IMR-90 (cell line): ENCODE data around the gene ADGRG1. TPM values are rescaled to one million over a fixed set of nuclear protein-coding genes. Genes with fewer than 3 reads are reported as not detected.

Experiments
- ATAC-seq: fragments of 200-7000 bp; cut with Tn5 transposase; 2 replicates; pipeline ENCODE4 v1.9.1; 2020; ENCODE audit warnings: low read depth, mild to moderate bottlenecking, moderate library complexity
- BruUV-seq: library from RNA; stranded (reverse); fragments of 400-500 nt; replicated peaks from 2 replicates; lab custom pipeline; 2021; lab: Mats Ljungman, UMichigan
- CTCF ChIA-PET: fragments of 300-600 bp; formaldehyde crosslinking; extraction: SDS; loops from one replicate; lab custom pipeline; 2021; ENCODE audit warnings: antibody characterized with exemption; lab: Yijun Ruan, JAX
- POLR2A ChIA-PET: fragments of 300-600 bp; sonication (Branson Sonifier 250); formaldehyde crosslinking; loops from one replicate; lab custom pipeline; 2022; ENCODE audit warnings: antibody characterized with exemption; ENCODE audit not compliant: unreplicated experiment; lab: Charles Lee
- DNase-seq: peaks from one replicate; pipeline ENCODE4 v3.0.0; 2013
- H2AFZ ChIP-seq: replicated peaks from 2 replicates; pipeline ENCODE3; 2013; ENCODE audit warnings: low read length, mild to moderate bottlenecking; ENCODE audit not compliant: poor library complexity
- H2AK5ac ChIP-seq: 2 replicates; pipeline ENCODE4 v1.6.1; 2013; ENCODE audit warnings: low read depth, low read length, inconsistent platforms
- H2AK9ac ChIP-seq: replicated peaks from 2 replicates; pipeline ENCODE3; 2013; ENCODE audit warnings: mild to moderate bottlenecking, low read depth, low read length, moderate library complexity; ENCODE audit not compliant: poor library complexity
- H2BK120ac ChIP-seq: 2 replicates; pipeline ENCODE4 v1.6.1; 2013; ENCODE audit warnings: low read depth, low read length, inconsistent platforms
- H2BK15ac ChIP-seq: 3 replicates; pipeline ENCODE4 v1.6.1; 2013; ENCODE audit warnings: low read depth, low read length, inconsistent platforms
- H2BK20ac ChIP-seq: 2 replicates; pipeline ENCODE4 v1.6.1; 2013; ENCODE audit warnings: low read depth, mild to moderate bottlenecking, inconsistent platforms, low read length, moderate library complexity
- H2BK5ac ChIP-seq: 2 replicates; pipeline ENCODE4 v1.6.1; 2013; ENCODE audit warnings: mild to moderate bottlenecking, low read depth, low read length, inconsistent platforms; ENCODE audit not compliant: poor library complexity, severe bottlenecking
- H3K14ac ChIP-seq: replicated peaks from 2 replicates; pipeline ENCODE4 v1.6.1; 2013; ENCODE audit warnings: low read depth, low read length, inconsistent platforms
- H3K18ac ChIP-seq: 2 replicates; pipeline ENCODE4 v1.6.1; 2013; ENCODE audit warnings: low read depth, low read length, control low read depth
- H3K23ac ChIP-seq: 2 replicates; pipeline ENCODE4 v1.6.1; 2013; ENCODE audit warnings: low read depth, low read length, inconsistent platforms
- H3K27ac ChIP-seq: 2 replicates; pipeline ENCODE4 v1.5.1; 2013; ENCODE audit warnings: mild to moderate bottlenecking, control low read depth, low read length; ENCODE audit not compliant: insufficient read depth
- H3K27me3 ChIP-seq: 2 replicates; pipeline ENCODE4 v1.6.1; 2013; ENCODE audit warnings: low read length; ENCODE audit not compliant: control insufficient read depth, insufficient read depth
- H3K36me3 ChIP-seq: 2 replicates; pipeline ENCODE4 v1.6.1; 2013; ENCODE audit warnings: low read length, mixed read lengths; ENCODE audit not compliant: control insufficient read depth, insufficient read depth
- H3K4ac ChIP-seq: 2 replicates; pipeline ENCODE4 v1.6.1; 2013; ENCODE audit warnings: low read depth, low read length, inconsistent platforms
- H3K4me1 ChIP-seq: 2 replicates; pipeline ENCODE4 v1.6.1; 2013; ENCODE audit warnings: low read length, mixed read lengths; ENCODE audit not compliant: control insufficient read depth, insufficient read depth
- H3K4me2 ChIP-seq: 2 replicates; pipeline ENCODE4 v1.6.1; 2013; ENCODE audit warnings: low read depth, mild to moderate bottlenecking, control low read depth, low read length, moderate library complexity
- H3K4me3 ChIP-seq: 2 replicates; pipeline ENCODE4 v1.5.1; 2013; ENCODE audit warnings: low read depth, mild to moderate bottlenecking, control low read depth, low read length, moderate library complexity; ENCODE audit not compliant: insufficient read depth
- H3K56ac ChIP-seq: 2 replicates; pipeline ENCODE4 v1.6.1; 2013; ENCODE audit warnings: low read length, inconsistent platforms; ENCODE audit not compliant: insufficient read depth; ENCODE audit errors: extremely low read depth
- H3K79me1 ChIP-seq, 2 experiments: 2 replicates each; pipeline ENCODE4 v1.6.1; 2013; ENCODE audit warnings: low read length in 2 of 2, inconsistent platforms in 1 of 2, low read depth in 1 of 2
- H3K9ac ChIP-seq: 2 replicates; pipeline ENCODE4 v1.6.1; 2013; ENCODE audit warnings: low read depth, low read length, control low read depth
- H3K9me1 ChIP-seq: 2 replicates; pipeline ENCODE4 v1.6.1; 2013; ENCODE audit warnings: low read length, inconsistent platforms; ENCODE audit not compliant: insufficient read depth
- H3K9me3 ChIP-seq: 2 replicates; pipeline ENCODE4 v1.6.1; 2013; ENCODE audit warnings: low read length; ENCODE audit not compliant: control insufficient read depth, insufficient read depth
- H4K20me1 ChIP-seq: 2 replicates; pipeline ENCODE4 v1.6.1; 2013; ENCODE audit warnings: low read length, inconsistent platforms; ENCODE audit not compliant: insufficient read depth
- H4K5ac ChIP-seq: 2 replicates; pipeline ENCODE4 v1.6.1; 2013; ENCODE audit warnings: mild to moderate bottlenecking, low read depth, low read length, control low read depth
- H4K8ac ChIP-seq, 2 experiments: 2 replicates each; pipeline ENCODE4 v1.6.1; 2013; ENCODE audit warnings: low read depth in 2 of 2, low read length in 2 of 2, control low read depth in 1 of 2, inconsistent platforms in 1 of 2
- H4K91ac ChIP-seq: 2 replicates; pipeline ENCODE4 v1.6.1; 2013; ENCODE audit warnings: low read depth, low read length, inconsistent platforms; ENCODE audit not compliant: insufficient read depth
- CEBPB ChIP-seq: IDR thresholded peaks from 2 replicates; pipeline ENCODE4 v1.6.1; 2012; ENCODE audit warnings: low read depth, low read length, improper control_type of control experiment
- CTCF ChIP-seq: conservative IDR thresholded peaks from 2 replicates; pipeline ENCODE4 v1.5.1; 2012; ENCODE audit warnings: mild to moderate bottlenecking, low read depth, low read length, improper control_type of control experiment
- FOS ChIP-seq: fragments of 150-350 bp; IDR thresholded peaks from 2 replicates; pipeline ENCODE4 v1.6.1; 2016; ENCODE audit warnings: low read depth, low read length
- MAFK ChIP-seq: IDR thresholded peaks from 2 replicates; pipeline ENCODE4 v1.6.1; 2012; ENCODE audit warnings: low read depth, low read length, improper control_type of control experiment
- NFE2L2 ChIP-seq: fragments of 150-350 bp; IDR thresholded peaks from 2 replicates; pipeline ENCODE4 v1.6.1; 2016; ENCODE audit warnings: low read depth, mild to moderate bottlenecking, low read length
- RCOR1 ChIP-seq: IDR thresholded peaks from 2 replicates; pipeline ENCODE4 v1.6.1; 2012; ENCODE audit warnings: mild to moderate bottlenecking, low read length, improper control_type of control experiment; ENCODE audit not compliant: insufficient replicate concordance
- RFX5 ChIP-seq: IDR thresholded peaks from 2 replicates; pipeline ENCODE4 v1.8.0; 2012; ENCODE audit warnings: low read depth, mild to moderate bottlenecking, low read length, moderate library complexity
- SMC3 ChIP-seq: fragments of 150-350 bp; IDR thresholded peaks from 2 replicates; pipeline ENCODE4 v1.6.1; 2016; ENCODE audit warnings: low read depth, mild to moderate bottlenecking, antibody characterized with exemption, low read length, moderate library complexity
- USF2 ChIP-seq: fragments of 150-350 bp; IDR thresholded peaks from 2 replicates; pipeline ENCODE4 v1.6.1; 2017; ENCODE audit warnings: mild to moderate bottlenecking, antibody characterized with exemption, low read length, low read depth
- WGBS, 2 experiments: methylation state at CpG; one replicate each; pipeline versions ENCODE4 v1.1.5 to v1.1.7; 2013; ENCODE audit warnings: missing lambda C conversion rate in 2 of 2; ENCODE audit not compliant: insufficient read length in 1 of 2; ENCODE audit errors: extremely low coverage in 2 of 2; 5-methylcytosine and 5-hydroxymethylcytosine counted together
- dilution Hi-C: fragments of 300-500 bp; cut with HindIII; formaldehyde crosslinking; loops from one replicate; pipeline ENCODE4 v1.14.3; 2018; ENCODE audit warnings: low sequenced_read_pairs; ENCODE audit not compliant: unreplicated experiment
- in situ Hi-C: fragments of 300-500 bp; cut with MboI; formaldehyde crosslinking; loops from 3 replicates; pipeline ENCODE4 v1.14.3; 2019; ENCODE audit warnings: low sequenced_read_pairs, inconsistent platforms, mixed read lengths
- intact Hi-C: fragments of 100-400 bp; cut with micrococcal nuclease; formaldehyde crosslinking; loops from 2 replicates; pipeline ENCODE4 v1.10.0; 2022
- polyA plus RNA-seq, 3 experiments: library from polyadenylated mRNA; depleted of rRNA; stranded (reverse); fragments of >200 nt; gene quantifications; 2 replicates each; pipeline ENCODE4 v1.2.3, GENCODE V29; 2012; ENCODE audit warnings: low replicate concordance in 1 of 3
- total RNA-seq: library from RNA; depleted of rRNA; stranded (reverse); fragments of >200 nt; gene quantifications from 2 replicates; pipeline ENCODE4 v1.2.3, GENCODE V29; 2012

The ADGRG1 gene
- total and polyA plus RNA-seq, 2 of the 4 experiments (the other 2 are of a cell fraction), result 0.90 to 8.4 TPM

DNA sequence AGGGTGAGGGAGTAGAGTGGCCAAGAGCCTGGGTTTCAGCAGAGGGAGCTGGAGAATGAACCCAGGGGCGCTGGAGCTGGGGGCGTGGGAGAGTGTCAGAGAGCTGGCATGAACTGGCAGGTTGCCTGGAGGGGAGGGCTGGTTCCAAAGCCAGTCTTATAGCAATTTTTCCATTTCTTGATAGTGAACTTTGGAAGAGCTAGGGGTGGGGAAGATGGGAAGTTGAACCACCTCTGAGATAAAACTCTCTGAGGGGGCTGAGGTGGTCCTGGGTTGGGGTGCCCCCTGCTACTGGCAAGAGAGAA lies 49.1 kb upstream of the ADGRG1 start (continued):
- TF ChIP-seq NFE2L2, result no peak
- TF ChIP-seq CTCF, result no peak
- no peak for TF ChIP-seq MAFK
- TF ChIP-seq FOS, result no peak

DNA sequence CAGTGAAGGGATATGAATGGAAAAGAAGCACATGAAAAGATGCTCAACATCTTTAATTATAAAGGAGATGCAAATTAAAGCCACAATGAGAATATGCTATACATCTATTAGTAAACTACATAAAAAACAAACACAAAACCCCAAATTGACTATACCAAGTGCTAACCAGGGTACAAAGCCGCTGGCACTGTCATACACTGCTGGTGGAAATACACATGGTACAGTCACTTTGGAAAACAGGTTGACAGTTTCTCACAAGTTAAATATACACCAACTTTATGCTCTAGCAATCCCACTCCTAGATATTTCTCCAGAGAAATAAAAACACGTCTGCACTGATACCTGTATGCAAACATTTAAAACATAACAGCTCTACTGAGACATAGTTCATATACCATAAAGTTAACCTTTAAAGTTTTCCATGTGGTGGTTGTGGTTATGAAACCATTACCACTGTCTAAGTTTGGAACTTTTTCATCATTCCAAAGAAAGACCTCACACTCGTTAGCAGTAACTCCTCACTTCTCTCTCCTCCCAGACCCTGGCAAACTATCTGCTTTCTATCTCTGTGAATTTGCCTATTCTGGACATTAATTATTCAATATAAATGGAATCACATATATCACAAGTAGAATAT lies 43.3 kb upstream of the ADGRG1 start:
- Histone ChIP-seq H3K18ac (no peak overlapping the region), H3K36me3 (no peaks in the 10 kb centered on the region), H2BK20ac (no peak overlapping the region), H3K4me1 (no peaks in the 10 kb centered on the region), H4K5ac (no peak overlapping the region), H2AFZ (no peak overlapping the region), H4K20me1 (no peaks in the 10 kb centered on the region), H3K9ac (no peak overlapping the region), H4K8ac (no peak overlapping the region), H2BK15ac (no peak overlapping the region), H3K27me3 (peaks cover 14% of the 10 kb centered on the region), H3K9me3 (no peaks in the 10 kb centered on the region), H3K4me3 (no peak overlapping the region), H3K14ac (no peak overlapping the region), H2BK5ac (no peak overlapping the region), H3K4ac (no peak overlapping the region), H2AK5ac (no peak overlapping the region), H2AK9ac (no peak overlapping the region), H3K56ac (no peak overlapping the region), H4K91ac (no peak overlapping the region), H3K79me1 (no peaks in the 10 kb centered on the region), H2BK120ac (no peak overlapping the region), H3K23ac (no peak overlapping the region), H3K27ac (no peak overlapping the region), H3K4me2 (no peak overlapping the region), H3K9me1 (no peaks in the 10 kb centered on the region)
- dilution Hi-C loops, result no loop called here
- DNase-seq (no peak), ATAC-seq (no peak)
- ChIA-PET POLR2A (no interaction called here), CTCF (no interaction called here)
- no TSS peak for BruUV-seq
- 100% methylated on average over 1 of the region's 3 CpGs; no CpG with 5 or more reads in 1 of the 2 experiments for WGBS, 2 experiments
- in situ Hi-C loops, result loop anchor here (10.0 kb wide), 1 partner anchor 280 kb away; no protein-coding TSS in a partner anchor
- intact Hi-C loops, result no loop called here
- TF ChIP-seq USF2 (no peak), SMC3 (no peak), NFE2L2 (no peak), CEBPB (no peak), FOS (no peak), CTCF (no peak), MAFK (no peak), RCOR1 (no peak), RFX5 (no peak)
